Peyer's patch (tissue), 4 donors: ENCODE measurements around the gene NGEF.

Source experiments
- CTCF ChIP-seq, 6 experiments: fragments of 450-650 bp in 4 of 6; fragments of 200-600 bp in 2 of 6; sonication (generic) in 1 of 6; IDR thresholded peaks; one replicate each; pipeline ENCODE4 v1.5.1; 2017 to 2019; ENCODE audit warnings: antibody characterized with exemption in 6 of 6, mild to moderate bottlenecking in 3 of 6, moderate library complexity in 1 of 6
- POLR2A ChIP-seq, 2 donors: fragments of 450-650 bp; IDR thresholded peaks; one replicate each; pipeline ENCODE4 v1.5.1; 2017; ENCODE audit warnings: antibody characterized with exemption in 2 of 2, mild to moderate bottlenecking in 2 of 2, moderate library complexity in 2 of 2

- TF ChIP-seq CTCF (IDR thresholded peaks at IDR 0.05) (no peak), POLR2A (IDR thresholded peaks at IDR 0.05) (no peak)
These were observed 15.0 kb downstream of the NGEF start for GRCh38 chr2:232997749-232998665.
